ENCODE results near the gene PCDH15. TPM values are rescaled to one million over a fixed set of nuclear protein-coding genes. Genes with fewer than 3 reads are reported as not detected.

Gene PCDH15
- total RNA-seq, 3 donors from 2014 or later (not counting 1 experiment from before 2014, with no cell fraction given): not detected

- H3K9me3 ChIP-seq (ENCODE audit: control insufficient read depth, insufficient read depth, low read length): no peaks in the 10 kb centered on the region
- H3K36me3 ChIP-seq (ENCODE audit: control insufficient read depth, insufficient read depth, low read length): no peaks in the 10 kb centered on the region
- intact Hi-C loops (cut with micrococcal nuclease): no loop called here
- Mint-ChIP-seq H3K9me3 (peaks cover 2 to 5% of the 10 kb centered on the region in 2 donors), H3K27ac (no peak overlapping the region), H3K36me3 (no peaks in the 10 kb centered on the region), H3K27me3 (ENCODE audit: low read depth in 2 of 2) (no peaks in the 10 kb centered on the region), H3K4me1 (no peaks in the 10 kb centered on the region), H3K4me3 (no peak overlapping the region)
- H3K27ac ChIP-seq (ENCODE audit: low read length): no peak overlapping the region
- no peak for DNase-seq
- no peak overlapping the region for H3K4me3 ChIP-seq (ENCODE audit: low read length)
- ATAC-seq: no peak
- WGBS (ENCODE audit: insufficient coverage): 67% methylated on average over 1 of the region's 1 CpG
- no peaks in the 10 kb centered on the region for H3K27me3 ChIP-seq (ENCODE audit: control insufficient read depth, insufficient read depth, low read length)
- no peak for TF ChIP-seq CTCF (IDR thresholded peaks at IDR 0.05)
- H3K4me1 ChIP-seq (ENCODE audit: control insufficient read depth, insufficient read depth, low read length): no peaks in the 10 kb centered on the region
Measured at GRCh38 chr10:53903756-53904155, 897.3 kb downstream of the PCDH15 start.

GRCh38 chr10:53899463-53900160 is 901.4 kb downstream of the PCDH15 start:
- Histone ChIP-seq H3K9me3 (ENCODE audit: control insufficient read depth, insufficient read depth, low read length) (no peaks in the 10 kb centered on the region), H3K4me3 (ENCODE audit: low read length) (no peak overlapping the region), H3K4me1 (ENCODE audit: control insufficient read depth, insufficient read depth, low read length) (no peaks in the 10 kb centered on the region), H3K36me3 (ENCODE audit: control insufficient read depth, insufficient read depth, low read length) (no peaks in the 10 kb centered on the region), H3K27me3 (ENCODE audit: control insufficient read depth, insufficient read depth, low read length) (no peaks in the 10 kb centered on the region), H3K27ac (ENCODE audit: low read length) (no peak overlapping the region)
- DNase-seq: no peak
- Mint-ChIP-seq H3K27ac (no peak overlapping the region), H3K36me3 (no peaks in the 10 kb centered on the region), H3K4me1 (no peaks in the 10 kb centered on the region), H3K4me3 (no peak overlapping the region), H3K9me3 (peaks cover 0 to 4% of the 10 kb centered on the region in 2 donors), H3K27me3 (ENCODE audit: low read depth in 2 of 2) (no peaks in the 10 kb centered on the region)
- WGBS (ENCODE audit: insufficient coverage): 90% methylated on average over 4 of the region's 5 CpGs
- no peak for TF ChIP-seq CTCF (IDR thresholded peaks at IDR 0.05)
- no peak for ATAC-seq
- intact Hi-C loops (cut with micrococcal nuclease): no loop called here

- ATAC-seq: no peak
- intact Hi-C loops (cut with micrococcal nuclease): no loop called here
- no peaks in the 10 kb centered on the region for H3K4me1 ChIP-seq (ENCODE audit: control insufficient read depth, insufficient read depth, low read length)
- Mint-ChIP-seq H3K27ac (no peak overlapping the region), H3K36me3 (no peaks in the 10 kb centered on the region), H3K4me3 (no peak overlapping the region), H3K4me1 (no peaks in the 10 kb centered on the region), H3K27me3 (ENCODE audit: low read depth in 2 of 2) (no peaks in the 10 kb centered on the region), H3K9me3 (peaks cover 2 to 4% of the 10 kb centered on the region in 2 donors)
- no peak for TF ChIP-seq CTCF (IDR thresholded peaks at IDR 0.05)
- H3K27ac ChIP-seq (ENCODE audit: low read length): no peak overlapping the region
- H3K27me3 ChIP-seq (ENCODE audit: control insufficient read depth, insufficient read depth, low read length): no peaks in the 10 kb centered on the region
- no peaks in the 10 kb centered on the region for H3K9me3 ChIP-seq (ENCODE audit: control insufficient read depth, insufficient read depth, low read length)
- no peak overlapping the region for H3K4me3 ChIP-seq (ENCODE audit: low read length)
- no peak for DNase-seq
- no peaks in the 10 kb centered on the region for H3K36me3 ChIP-seq (ENCODE audit: control insufficient read depth, insufficient read depth, low read length)
- WGBS (ENCODE audit: insufficient coverage): 58% methylated on average over 1 of the region's 1 CpG
Measured at GRCh38 chr10:53898532-53898931, 902.5 kb downstream of the PCDH15 start.

DNA sequence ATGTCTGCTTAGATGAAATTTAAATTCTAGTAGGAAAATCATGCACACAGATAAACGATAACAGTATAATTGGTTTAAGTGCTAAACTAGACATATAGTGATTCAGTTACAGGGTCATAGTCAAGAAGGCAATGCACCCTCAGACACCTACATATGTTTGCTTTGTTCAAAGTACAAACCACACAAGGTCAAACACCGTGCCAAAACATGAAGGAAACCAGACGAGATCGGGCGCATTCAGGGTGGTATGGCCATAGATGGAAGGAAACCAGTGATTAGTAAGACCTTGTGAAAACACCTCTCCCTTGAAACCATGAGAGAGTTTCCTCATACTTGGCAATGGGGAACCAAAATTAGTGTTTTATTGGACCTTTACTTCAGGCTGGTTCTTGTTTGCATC is 906.9 kb downstream of the PCDH15 start:
- no peak overlapping the region for H3K4me3 Mint-ChIP-seq
- Histone ChIP-seq H3K27ac (ENCODE audit: low read length) (no peak overlapping the region), H3K4me1 (ENCODE audit: control insufficient read depth, insufficient read depth, low read length) (no peaks in the 10 kb centered on the region), H3K36me3 (ENCODE audit: control insufficient read depth, insufficient read depth, low read length) (no peaks in the 10 kb centered on the region), H3K4me3 (ENCODE audit: low read length) (no peak overlapping the region), H3K9me3 (ENCODE audit: control insufficient read depth, insufficient read depth, low read length) (no peaks in the 10 kb centered on the region), H3K27me3 (ENCODE audit: control insufficient read depth, insufficient read depth, low read length) (no peaks in the 10 kb centered on the region)
- WGBS (ENCODE audit: insufficient coverage): 91% methylated on average over 5 of the region's 5 CpGs
- no peaks in the 10 kb centered on the region for H3K4me1 Mint-ChIP-seq
- intact Hi-C loops (cut with micrococcal nuclease): no loop called here
- no peak for TF ChIP-seq CTCF (IDR thresholded peaks at IDR 0.05)
- peaks cover 4% of the 10 kb centered on the region in 2 donors for H3K9me3 Mint-ChIP-seq
- no peak for ATAC-seq
- H3K27me3 Mint-ChIP-seq (ENCODE audit: low read depth in 2 of 2): no peaks in the 10 kb centered on the region
- H3K27ac Mint-ChIP-seq: no peak overlapping the region
- no peaks in the 10 kb centered on the region for H3K36me3 Mint-ChIP-seq
- DNase-seq: no peak

Measured in natural killer cell (primary cell).